ENCODE measurements around the gene ITPKB.

- no peak for TF ChIP-seq CTCF (IDR thresholded peaks at IDR 0.05)
- no peak for TF ChIP-seq EZH2 (IDR thresholded peaks at IDR 0.05)
- no peak for TF ChIP-seq EZH2phosphoT487 (IDR thresholded peaks at IDR 0.05)
These were observed 12.1 kb upstream of the ITPKB start for GRCh38 chr1:226751214-226751613.
